ENCODE results near the gene RHBDD2. TPM values are rescaled to one million over a fixed set of nuclear protein-coding genes. Genes with fewer than 3 reads are reported as not detected.

Gene RHBDD2
- total and polyA plus RNA-seq, 2 donors (not counting 3 experiments of a cell fraction or from before 2014, with no cell fraction given): 36.7 to 99.2 TPM

DNA sequence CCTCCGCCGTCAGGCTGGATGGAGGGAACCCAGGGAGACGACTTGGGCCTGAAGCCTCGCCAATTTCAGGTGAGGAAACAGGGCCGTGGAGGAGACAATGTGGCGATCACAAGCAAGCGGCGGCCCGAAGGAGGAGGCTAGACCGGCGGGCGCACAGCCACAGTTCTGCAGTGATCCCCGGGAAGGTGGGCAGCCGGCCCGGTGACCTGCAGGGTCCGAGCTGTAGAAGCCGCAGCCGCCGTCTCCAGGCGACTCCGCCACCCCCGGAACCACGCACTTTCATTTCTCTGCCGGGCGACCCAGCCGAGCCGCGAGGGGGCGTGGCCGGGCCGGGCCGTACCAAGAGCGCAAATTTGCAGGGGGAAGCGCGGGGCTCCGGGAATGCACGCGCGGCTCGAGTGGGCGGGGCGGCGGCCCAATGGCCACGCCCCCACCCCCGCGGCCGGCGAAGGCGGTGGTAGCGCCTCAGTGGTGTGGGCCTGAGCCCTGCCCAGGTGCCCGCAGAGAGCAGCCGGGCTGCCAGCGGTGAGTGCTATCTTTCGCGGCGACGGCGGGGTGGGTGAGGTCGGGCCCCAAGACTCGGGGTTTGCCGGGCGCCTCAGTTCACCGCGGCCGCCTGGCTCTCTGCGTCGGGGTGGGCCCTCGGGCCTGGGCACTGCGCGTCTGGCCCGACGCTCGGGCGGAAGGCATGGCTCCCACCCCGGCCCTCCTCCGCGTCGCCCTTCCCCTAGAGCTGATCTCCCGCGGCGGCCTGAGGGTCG, 36.0 kb downstream of the RHBDD2 start, which contains the start of gene POR:
POR (plus strand) TSS at position 501 of the 761 bp plus-strand sequence. CDS start 38,847 bp downstream, outside the sequence.
- Histone ChIP-seq H3K79me2 (ENCODE audit: control insufficient read depth, insufficient read depth, low read length) (peaks cover 10% of the 10 kb centered on the region), H3K36me3 (ENCODE audit: control insufficient read depth in 2 of 2, extremely low read depth in 1 of 2, insufficient read depth in 2 of 2, low read length in 2 of 2) (no peaks in the 10 kb centered on the region), H3K4me1 (ENCODE audit: control insufficient read depth, extremely low read depth, insufficient read depth, low read length) (peaks cover 8% of the 10 kb centered on the region), H3K9me3 (replicated peaks; ENCODE audit: control insufficient read depth, insufficient read depth, low read length) (no peaks in the 10 kb centered on the region), H2AFZ (ENCODE audit: low read depth, low read length) (peak within 1 kb of the TSS; percentile 99), H3K4me3 (replicated peaks in 1 of 3; ENCODE audit: insufficient read depth in 1 of 3, low read depth in 1 of 3, low read length in 3 of 3) (peak within 1 kb of the TSS; percentile 69 to 85 (median 82)), H3K4me2 (ENCODE audit: insufficient read depth, low read length) (peak within 1 kb of the TSS; percentile 85), H3K9ac (replicated peaks; ENCODE audit: extremely low read depth, insufficient read depth, low read length) (peak within 1 kb of the TSS; percentile 72), H3K27me3 (ENCODE audit: control insufficient read depth in 2 of 2, insufficient read depth in 2 of 2, low read length in 2 of 2) (no peaks in the 10 kb centered on the region), H4K20me1 (replicated peaks; ENCODE audit: control insufficient read depth, extremely low read depth, insufficient read depth, low read length) (no peaks in the 10 kb centered on the region), H3K27ac (ENCODE audit: insufficient read depth, low read depth, low read length) (peak within 1 kb of the TSS; percentile 28), H3K9me1 (replicated peaks; ENCODE audit: control insufficient read depth, extremely low read depth, insufficient read depth, low read length) (no peaks in the 10 kb centered on the region)
- peak; percentile 94 for FAIRE-seq
- TF ChIP-seq MYC (IDR thresholded peaks at IDR 0.05; ENCODE audit: low read depth, low read length) (peak; percentile 13), POLR2AphosphoS5 (IDR thresholded peaks at IDR 0.05; ENCODE audit: insufficient read depth, low read depth, low read length) (peak; percentile 100), GATA2 (IDR thresholded peaks at IDR 0.05; ENCODE audit: insufficient read depth, insufficient read length, low read depth, low read length) (no peak), JUN (IDR thresholded peaks at IDR 0.05; ENCODE audit: borderline replicate concordance, insufficient read depth, insufficient read length, low read depth) (no peak), MAX (IDR thresholded peaks at IDR 0.05; ENCODE audit: insufficient read depth, insufficient read length) (peak; percentile 53), POLR2A (IDR thresholded peaks at IDR 0.05; ENCODE audit: low read depth, low read length) (peak; percentile 99), EZH2 (IDR thresholded peaks at IDR 0.05; ENCODE audit: borderline replicate concordance, low read depth, low read length, severe bottlenecking) (no peak)
- DNase-seq (ENCODE audit: low read depth, low spot score): peak; percentile 94
- POLR2A ChIA-PET: interaction anchor here (0.5 to 1.1 kb wide), 6 partner anchors 13 to 242 kb away, joined by 3 to 5 read pairs (median 4); no protein-coding TSS in a partner anchor
- no TSS peak for BruUV-seq (replicated peaks)
- intact Hi-C loops (cut with micrococcal nuclease): loop anchor here (1.0 to 2.0 kb wide), 2 partner anchors 36 to 80 kb away; partner anchors contain the start of genes RHBDD2 and TMEM120A
- dilution Hi-C loops (cut with MboI; ENCODE audit: extremely low pct_ligation_motif_present, low sequenced_read_pairs): no loop called here
- CTCF ChIA-PET: interaction anchor here (0.7 to 3.6 kb wide), 4 partner anchors 28 to 106 kb away, joined by 3 to 26 read pairs (median 4); partner anchors contain the start of gene RHBDD2
